ENCODE data around the gene IQCE. TPM values are rescaled to one million over a fixed set of nuclear protein-coding genes. Genes with fewer than 3 reads are reported as not detected.

Gene IQCE
- total RNA-seq, 4 donors from 2014 or later, result 27.2 to 187 (median 55.5) TPM

- intact Hi-C loops (cut with DNase I; ENCODE audit: low total_unique reads) (no loop called here), in situ Hi-C loops (cut with MboI; ENCODE audit: low pct_ligation_motif_present in 1 of 4, low pct_unique_long_range_greater_than_20kb in 1 of 4, low sequenced_read_pairs in 3 of 4) (no loop called here)
- Histone ChIP-seq H3K36me3 (no peaks in the 10 kb centered on the region), H3K4me1 (peaks cover 0 to 12% (median 1%) of the 10 kb centered on the region in 4 donors), H3K27ac (no peak overlapping the region), H3K4me3 (no peak overlapping the region), H3K27me3 (no peaks in the 10 kb centered on the region), H3K9me3 (no peaks in the 10 kb centered on the region)
- DNase-seq, result no peak
- TF ChIP-seq EP300 (IDR thresholded peaks at IDR 0.05; ENCODE audit: low read depth), result no peak
- TF ChIP-seq POLR2AphosphoS5 (IDR thresholded peaks at IDR 0.05), result no peak
- TF ChIP-seq, protein P1, sequence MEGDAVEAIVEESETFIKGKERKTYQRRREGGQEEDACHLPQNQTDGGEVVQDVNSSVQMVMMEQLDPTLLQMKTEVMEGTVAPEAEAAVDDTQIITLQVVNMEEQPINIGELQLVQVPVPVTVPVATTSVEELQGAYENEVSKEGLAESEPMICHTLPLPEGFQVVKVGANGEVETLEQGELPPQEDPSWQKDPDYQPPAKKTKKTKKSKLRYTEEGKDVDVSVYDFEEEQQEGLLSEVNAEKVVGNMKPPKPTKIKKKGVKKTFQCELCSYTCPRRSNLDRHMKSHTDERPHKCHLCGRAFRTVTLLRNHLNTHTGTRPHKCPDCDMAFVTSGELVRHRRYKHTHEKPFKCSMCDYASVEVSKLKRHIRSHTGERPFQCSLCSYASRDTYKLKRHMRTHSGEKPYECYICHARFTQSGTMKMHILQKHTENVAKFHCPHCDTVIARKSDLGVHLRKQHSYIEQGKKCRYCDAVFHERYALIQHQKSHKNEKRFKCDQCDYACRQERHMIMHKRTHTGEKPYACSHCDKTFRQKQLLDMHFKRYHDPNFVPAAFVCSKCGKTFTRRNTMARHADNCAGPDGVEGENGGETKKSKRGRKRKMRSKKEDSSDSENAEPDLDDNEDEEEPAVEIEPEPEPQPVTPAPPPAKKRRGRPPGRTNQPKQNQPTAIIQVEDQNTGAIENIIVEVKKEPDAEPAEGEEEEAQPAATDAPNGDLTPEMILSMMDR (IDR thresholded peaks at IDR 0.05), result no peak
- no peak for TF ChIP-seq POLR2A (IDR thresholded peaks at IDR 0.05)
- 69 to 100% methylated on average over 1 to 14 of the region's 14 CpGs for WGBS, 2 donors (ENCODE audit: low coverage in 1 of 2)
These were observed 52.1 kb downstream of the IQCE start for GRCh38 chr7:2610898-2611297.

- no peak overlapping the region for H3K27ac ChIP-seq
- H3K9me3 ChIP-seq, result no peaks in the 10 kb centered on the region
- H3K36me3 ChIP-seq, result no peaks in the 10 kb centered on the region
- no peak overlapping the region for H3K4me3 ChIP-seq
- no peaks in the 10 kb centered on the region for H3K27me3 ChIP-seq
- intact Hi-C loops (cut with DNase I; ENCODE audit: low total_unique reads) (no loop called here), in situ Hi-C loops (cut with MboI; ENCODE audit: low pct_ligation_motif_present in 1 of 4, low pct_unique_long_range_greater_than_20kb in 1 of 4, low sequenced_read_pairs in 3 of 4) (no loop called here)
- TF ChIP-seq, protein P1 (IDR thresholded peaks at IDR 0.05), result no peak
- TF ChIP-seq EP300 (IDR thresholded peaks at IDR 0.05; ENCODE audit: low read depth) (no peak), POLR2AphosphoS5 (IDR thresholded peaks at IDR 0.05) (no peak), POLR2A (IDR thresholded peaks at IDR 0.05) (no peak)
- WGBS, 2 donors (ENCODE audit: low coverage in 1 of 2), result 96% methylated on average over 11 of the region's 11 CpGs; no CpG with 5 or more reads in 1 of the 2 donors
- no peak for DNase-seq
- H3K4me1 ChIP-seq, result peaks cover 0 to 12% (median 1%) of the 10 kb centered on the region in 4 donors
These were observed 52.6 kb downstream of the IQCE start for GRCh38 chr7:2611401-2611800.

GRCh38 chr7:2611922-2612321, 53.1 kb downstream of the IQCE start:
- no peaks in the 10 kb centered on the region for H3K36me3 ChIP-seq
- WGBS, 2 donors (ENCODE audit: low coverage in 1 of 2), result 94% methylated on average over 10 of the region's 10 CpGs; no CpG with 5 or more reads in 1 of the 2 donors
- H3K27me3 ChIP-seq, result no peaks in the 10 kb centered on the region
- H3K4me3 ChIP-seq, result no peak overlapping the region
- intact Hi-C loops (cut with DNase I; ENCODE audit: low total_unique reads), result no loop called here
- TF ChIP-seq, protein P1 (IDR thresholded peaks at IDR 0.05), result no peak
- TF ChIP-seq POLR2AphosphoS5 (IDR thresholded peaks at IDR 0.05) (no peak), POLR2A (IDR thresholded peaks at IDR 0.05) (no peak), EP300 (IDR thresholded peaks at IDR 0.05; ENCODE audit: low read depth) (no peak)
- H3K4me1 ChIP-seq, result peaks cover under 1 to 13% (median 4%) of the 10 kb centered on the region in 4 donors
- no peak for DNase-seq
- in situ Hi-C loops (cut with MboI; ENCODE audit: low pct_ligation_motif_present in 1 of 4, low pct_unique_long_range_greater_than_20kb in 1 of 4, low sequenced_read_pairs in 3 of 4), result no loop called here
- H3K27ac ChIP-seq, result no peak overlapping the region
- H3K9me3 ChIP-seq, result no peaks in the 10 kb centered on the region

DNA sequence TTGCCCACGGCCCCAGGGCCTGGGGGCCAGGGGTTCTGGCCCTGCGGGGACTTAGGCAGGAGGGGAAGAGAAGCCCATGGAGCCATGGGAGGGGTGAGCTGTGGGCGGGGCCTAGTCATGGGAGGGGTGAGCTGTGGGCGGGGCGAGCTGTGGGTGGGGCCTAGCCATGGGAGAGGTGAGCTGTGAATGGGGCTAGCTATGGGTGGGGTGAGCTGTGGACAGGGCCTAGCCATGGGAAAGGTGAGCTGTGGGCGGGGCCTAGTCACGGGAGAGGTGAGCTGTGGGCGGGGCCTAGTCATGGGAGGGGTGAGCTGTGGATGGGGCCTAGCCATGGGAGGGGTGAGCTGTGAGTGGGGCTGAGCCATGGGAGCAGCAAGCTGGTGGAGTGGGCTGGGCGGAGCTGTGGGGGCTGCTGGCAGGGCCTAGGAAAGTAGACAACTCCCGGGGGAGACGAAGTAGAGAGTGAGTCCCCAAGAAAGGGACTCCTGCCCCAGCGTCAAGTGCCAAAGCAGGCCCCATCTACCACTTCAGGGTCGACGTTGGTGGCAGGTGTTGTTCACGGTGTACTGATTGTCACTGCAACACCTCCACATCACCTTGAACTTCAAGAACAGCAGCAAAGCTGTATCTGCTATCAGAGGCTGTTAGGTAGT, 53.8 kb downstream of the IQCE start:
- TF ChIP-seq EP300 (IDR thresholded peaks at IDR 0.05; ENCODE audit: low read depth), result no peak
- no peak for TF ChIP-seq POLR2A (IDR thresholded peaks at IDR 0.05)
- TF ChIP-seq, protein P1 (IDR thresholded peaks at IDR 0.05), result no peak
- TF ChIP-seq POLR2AphosphoS5 (IDR thresholded peaks at IDR 0.05), result no peak
- intact Hi-C loops (cut with DNase I; ENCODE audit: low total_unique reads), result no loop called here
- Histone ChIP-seq H3K4me1 (peaks cover 6 to 19% (median 11%) of the 10 kb centered on the region in 4 donors), H3K27me3 (no peaks in the 10 kb centered on the region), H3K4me3 (no peak overlapping the region), H3K36me3 (no peaks in the 10 kb centered on the region), H3K9me3 (no peaks in the 10 kb centered on the region), H3K27ac (no peak overlapping the region)
- DNase-seq, result peak; percentile 50
- 70 to 100% methylated on average over 2 to 15 of the region's 15 CpGs for WGBS, 2 donors (ENCODE audit: low coverage in 1 of 2)
- in situ Hi-C loops (cut with MboI; ENCODE audit: low pct_ligation_motif_present in 1 of 4, low pct_unique_long_range_greater_than_20kb in 1 of 4, low sequenced_read_pairs in 3 of 4), result no loop called here
